Astrocyte (in vitro differentiated cells and primary cell): ENCODE results near the gene CTNS.

Source experiments
- EZH2 ChIP-seq: IDR thresholded peaks from 2 replicates; pipeline ENCODE4 v1.6.1; 2012; ENCODE audit warnings: mild to moderate bottlenecking, low read length, inconsistent platforms; ENCODE audit not compliant: insufficient read depth
- TF ChIP-seq, protein P1 (sequence below): IDR thresholded peaks from 2 replicates; pipeline ENCODE4 v1.5.1; 2011; ENCODE audit warnings: low read depth, mild to moderate bottlenecking, inconsistent platforms, low read length, moderate library complexity; ENCODE audit not compliant: insufficient read depth

GRCh38 chr17:3710951-3711383 is 74.4 kb downstream of the CTNS start:
- TF ChIP-seq, protein P1, sequence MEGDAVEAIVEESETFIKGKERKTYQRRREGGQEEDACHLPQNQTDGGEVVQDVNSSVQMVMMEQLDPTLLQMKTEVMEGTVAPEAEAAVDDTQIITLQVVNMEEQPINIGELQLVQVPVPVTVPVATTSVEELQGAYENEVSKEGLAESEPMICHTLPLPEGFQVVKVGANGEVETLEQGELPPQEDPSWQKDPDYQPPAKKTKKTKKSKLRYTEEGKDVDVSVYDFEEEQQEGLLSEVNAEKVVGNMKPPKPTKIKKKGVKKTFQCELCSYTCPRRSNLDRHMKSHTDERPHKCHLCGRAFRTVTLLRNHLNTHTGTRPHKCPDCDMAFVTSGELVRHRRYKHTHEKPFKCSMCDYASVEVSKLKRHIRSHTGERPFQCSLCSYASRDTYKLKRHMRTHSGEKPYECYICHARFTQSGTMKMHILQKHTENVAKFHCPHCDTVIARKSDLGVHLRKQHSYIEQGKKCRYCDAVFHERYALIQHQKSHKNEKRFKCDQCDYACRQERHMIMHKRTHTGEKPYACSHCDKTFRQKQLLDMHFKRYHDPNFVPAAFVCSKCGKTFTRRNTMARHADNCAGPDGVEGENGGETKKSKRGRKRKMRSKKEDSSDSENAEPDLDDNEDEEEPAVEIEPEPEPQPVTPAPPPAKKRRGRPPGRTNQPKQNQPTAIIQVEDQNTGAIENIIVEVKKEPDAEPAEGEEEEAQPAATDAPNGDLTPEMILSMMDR = no peak
- no peak for TF ChIP-seq EZH2
